ENCODE data around the gene KLHL35.
A peak's percentile ranks its signal among the peaks of the same experiment; 100 is the strongest.
"Not testable (repeated sequence)": the region's sequence is repeated elsewhere in the genome, so short reads cannot be mapped to it uniquely, and the experiment has no call there.

KLHL35 gene

DNA sequence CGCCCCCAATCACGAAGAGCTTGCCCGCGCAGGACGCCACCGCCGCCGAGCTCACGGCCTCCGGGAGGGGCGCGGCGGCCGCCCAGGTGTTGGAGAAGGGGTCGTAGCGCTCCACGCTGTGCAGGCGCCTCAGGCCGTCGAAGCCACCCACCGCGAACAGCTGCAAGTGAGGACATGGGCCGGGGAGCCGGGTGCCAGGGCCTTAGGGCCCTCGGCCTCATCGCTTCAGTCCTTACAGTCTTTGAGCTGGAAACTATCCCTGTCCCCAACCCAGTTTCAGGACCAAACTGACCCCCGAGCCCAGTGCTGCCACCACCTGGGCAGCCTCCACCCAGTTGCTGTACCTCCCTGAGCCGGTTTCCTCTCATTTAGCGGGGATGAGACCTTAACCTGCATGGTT lies 7.6 kb downstream of the KLHL35 start:
- no peak for DNase-seq (ENCODE audit: low read depth)

DNA sequence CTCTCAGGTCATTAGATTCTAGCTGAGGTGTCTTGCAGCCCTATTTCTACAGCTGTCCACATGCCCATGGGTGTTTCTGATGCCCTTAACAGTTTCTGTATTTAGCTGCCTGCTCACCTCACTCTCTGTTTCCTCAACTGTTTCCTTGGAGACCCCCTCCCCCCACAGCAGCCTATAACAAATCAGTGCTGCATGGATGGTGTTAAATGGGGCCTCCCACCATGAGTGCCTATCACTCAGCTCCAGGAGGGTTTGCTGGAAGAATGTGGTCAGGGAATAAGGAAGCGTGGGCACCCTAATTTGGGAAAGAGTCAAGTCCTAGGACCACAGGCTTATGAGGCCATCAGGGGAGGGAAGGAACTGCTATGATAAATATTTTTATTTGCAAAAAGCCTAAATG lies 8.6 kb downstream of the KLHL35 start:
- no peak for DNase-seq (ENCODE audit: low read depth)

DNA sequence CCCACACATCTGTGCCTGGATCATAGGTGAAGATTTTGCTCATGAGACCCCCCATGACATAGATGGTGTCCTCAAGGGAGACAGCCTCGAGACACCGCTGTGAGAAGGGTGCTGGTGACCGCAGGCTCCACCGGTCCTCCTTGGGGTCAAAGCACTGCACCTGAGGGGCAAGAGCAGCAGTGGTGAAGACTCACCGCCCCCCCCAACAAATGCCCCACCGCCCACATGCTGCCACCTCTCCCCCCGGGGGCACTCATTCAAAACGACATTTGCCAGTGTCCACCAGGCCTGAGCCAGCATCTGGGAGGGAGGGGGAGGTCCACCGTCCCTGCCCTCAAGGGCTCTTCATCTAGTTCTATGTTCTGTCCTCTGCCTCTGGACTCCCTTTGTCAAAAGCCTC lies 9.3 kb downstream of the KLHL35 start:
- DNase-seq (ENCODE audit: low read depth), result no peak

DNA sequence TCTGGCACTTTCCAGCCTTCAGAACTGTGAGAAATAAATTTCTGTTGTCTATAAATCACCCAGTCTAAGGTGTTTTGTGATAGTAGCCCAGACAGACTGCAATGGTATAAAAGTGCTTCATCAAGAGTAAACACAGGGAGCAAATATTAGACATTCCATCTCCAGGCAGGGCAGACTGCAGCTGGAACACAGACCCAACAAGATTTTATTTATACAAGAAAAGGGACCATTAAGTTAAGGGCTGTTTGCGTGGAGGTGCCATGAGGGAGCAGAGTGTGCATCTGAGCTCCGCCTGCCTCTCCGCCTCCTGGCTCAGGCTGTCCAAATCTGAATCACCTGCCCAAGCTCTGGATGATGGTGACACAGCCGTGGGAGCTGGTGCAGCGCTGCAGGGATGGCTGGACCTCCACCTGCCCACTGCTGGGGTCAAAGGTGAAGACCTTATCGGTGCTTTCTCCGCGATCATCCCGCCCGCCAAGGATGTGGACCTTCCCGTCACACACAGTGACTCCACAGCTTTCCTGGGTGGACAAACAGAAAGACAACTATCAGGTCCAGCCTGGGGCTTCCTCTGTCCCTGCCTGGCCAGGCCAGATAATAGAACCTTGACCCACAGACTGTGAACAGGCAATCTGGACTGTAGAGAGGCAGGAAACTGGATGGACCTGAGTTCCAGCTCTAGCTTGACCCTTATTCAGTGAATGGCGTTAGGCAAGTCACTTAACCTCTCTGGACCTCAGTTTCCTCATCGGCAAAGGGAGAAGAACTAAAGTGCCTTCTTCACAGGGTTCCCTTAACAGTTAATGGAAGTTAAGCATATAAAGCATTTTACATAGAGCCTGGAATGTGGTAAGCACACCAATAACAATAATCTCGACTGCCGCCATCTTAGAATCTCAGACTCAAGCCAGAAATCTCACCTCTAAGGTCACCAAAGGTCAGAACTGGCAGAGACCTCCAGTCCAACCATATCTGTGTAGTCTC lies 10.5 kb downstream of the KLHL35 start:
- DNase-seq (ENCODE audit: low read depth), result no peak

DNA sequence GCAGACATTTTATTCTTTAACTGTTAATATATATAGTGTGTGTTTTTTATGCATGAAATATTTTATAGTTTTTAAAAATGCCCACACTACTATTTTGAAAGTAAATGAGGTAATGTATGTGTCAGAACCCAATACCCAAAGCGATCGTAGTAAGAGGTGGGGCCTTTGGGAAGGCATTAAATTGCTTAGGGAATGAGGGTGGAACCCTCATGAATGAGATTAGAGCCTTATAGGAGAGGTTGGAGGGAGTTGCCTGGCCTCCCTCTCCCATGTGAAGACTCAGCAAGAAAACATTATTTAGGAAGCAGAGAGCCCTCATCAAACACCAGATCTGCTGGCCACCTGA lies 11.1 kb downstream of the KLHL35 start:
- DNase-seq (ENCODE audit: low read depth), result no peak

DNA sequence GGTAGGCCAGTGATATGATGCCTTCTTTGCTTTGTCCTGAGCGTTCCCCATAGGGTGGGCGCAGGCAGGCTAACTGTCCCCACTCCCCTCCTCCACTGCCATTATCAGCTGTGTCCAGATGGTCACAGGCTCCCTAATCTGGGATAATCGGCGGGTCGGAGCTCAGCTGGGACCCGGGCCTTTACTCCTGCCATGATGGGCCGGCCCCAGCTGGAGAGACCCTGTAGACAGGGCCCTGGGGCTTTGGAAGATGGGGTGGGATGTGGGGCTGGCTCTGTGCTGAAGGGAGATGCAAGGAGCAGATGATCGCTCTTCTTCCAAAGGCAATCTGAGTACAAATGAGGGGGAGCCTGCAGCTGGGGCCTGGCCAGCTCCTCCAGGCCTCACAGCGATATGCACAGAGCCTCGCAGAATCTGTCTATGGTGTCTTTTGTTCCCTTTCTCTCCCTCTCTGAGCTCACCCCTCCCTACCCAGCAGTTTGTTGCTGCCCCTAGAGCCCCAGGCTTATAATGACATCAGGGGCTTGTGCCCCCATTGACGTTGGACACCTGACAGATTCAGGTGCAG lies 11.9 kb downstream of the KLHL35 start:
- DNase-seq (ENCODE audit: low read depth), result no peak

DNA sequence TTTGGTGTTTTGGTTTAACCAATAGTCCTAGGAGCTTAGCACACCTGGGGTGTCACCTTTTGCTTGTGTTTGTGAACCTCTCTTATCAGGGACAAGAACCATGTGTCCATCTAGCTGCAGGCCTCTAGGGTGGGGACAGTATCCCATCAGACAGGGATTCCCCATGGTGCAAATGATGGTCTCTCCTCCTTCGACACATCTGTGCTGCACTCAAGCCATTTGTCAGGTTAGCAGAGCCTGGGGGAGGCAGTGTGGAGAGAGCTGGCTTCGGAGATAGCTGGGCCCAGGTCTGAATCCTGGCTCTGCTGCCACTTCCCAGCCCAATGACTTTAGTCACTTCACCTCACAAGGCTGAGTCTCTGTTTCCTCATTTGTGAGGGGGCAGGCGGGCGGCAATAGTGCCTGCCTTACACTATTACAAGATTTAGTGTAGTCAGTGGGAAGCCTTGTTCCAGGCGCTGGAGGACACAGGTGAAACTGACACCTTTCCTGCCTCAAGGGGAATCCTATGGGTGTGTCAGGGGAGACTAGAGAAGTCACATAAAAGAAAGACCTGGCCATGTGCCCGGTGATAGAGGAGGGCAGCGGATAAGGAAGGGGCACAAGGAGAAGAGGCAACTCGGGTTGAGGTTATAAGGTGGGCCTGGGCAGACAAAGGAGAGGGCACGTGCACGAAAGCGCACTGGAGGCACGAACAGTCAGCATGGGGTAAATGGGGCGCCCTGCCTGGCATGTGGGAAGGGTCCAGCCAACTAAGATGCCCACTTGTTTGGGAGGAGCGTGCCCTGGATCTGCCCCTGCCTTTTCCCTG lies 12.6 kb downstream of the KLHL35 start:
- no peak for DNase-seq (ENCODE audit: low read depth)

DNA sequence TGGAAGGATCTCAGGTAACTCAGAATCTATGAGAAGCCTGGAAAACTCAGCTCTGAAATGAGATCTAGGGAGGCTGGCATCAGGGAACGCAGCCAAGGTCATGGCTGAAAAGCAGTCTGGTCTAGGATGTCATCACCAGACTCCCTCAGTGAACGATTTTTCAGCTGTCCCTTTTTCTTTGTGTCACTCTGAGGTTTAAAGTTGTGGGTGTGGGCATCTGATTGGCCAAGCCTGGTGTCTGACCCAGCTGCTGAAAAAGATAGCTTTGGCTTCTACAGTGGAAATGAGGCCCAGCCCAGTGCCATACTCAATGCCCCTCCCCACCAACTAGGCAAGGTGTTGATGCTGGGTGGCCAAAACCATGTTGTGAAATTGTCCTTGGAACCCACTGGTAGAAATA lies 19.1 kb downstream of the KLHL35 start:
- no peak for DNase-seq (ENCODE audit: low read depth)

DNA sequence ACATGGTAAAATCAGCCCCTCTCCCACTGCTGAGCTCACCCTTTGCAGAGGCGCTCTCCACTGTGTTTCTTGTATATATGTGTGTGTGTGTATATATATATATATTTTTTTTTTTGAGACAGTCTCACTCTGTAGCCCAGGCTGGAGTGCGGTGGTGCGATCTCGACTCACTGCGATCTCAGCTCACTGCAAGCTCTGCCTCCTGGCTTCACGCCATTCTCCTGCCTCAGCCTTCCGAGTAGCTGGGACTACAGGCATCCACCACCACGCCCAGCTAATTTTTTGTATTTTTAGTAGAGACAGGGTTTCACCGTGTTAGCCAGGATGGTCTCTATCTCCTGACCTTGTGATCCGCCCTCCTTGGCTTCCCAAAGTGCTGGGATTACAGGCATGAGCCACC lies 19.9 kb downstream of the KLHL35 start:
- not testable (repeated sequence) for DNase-seq (ENCODE audit: low read depth)

DNA sequence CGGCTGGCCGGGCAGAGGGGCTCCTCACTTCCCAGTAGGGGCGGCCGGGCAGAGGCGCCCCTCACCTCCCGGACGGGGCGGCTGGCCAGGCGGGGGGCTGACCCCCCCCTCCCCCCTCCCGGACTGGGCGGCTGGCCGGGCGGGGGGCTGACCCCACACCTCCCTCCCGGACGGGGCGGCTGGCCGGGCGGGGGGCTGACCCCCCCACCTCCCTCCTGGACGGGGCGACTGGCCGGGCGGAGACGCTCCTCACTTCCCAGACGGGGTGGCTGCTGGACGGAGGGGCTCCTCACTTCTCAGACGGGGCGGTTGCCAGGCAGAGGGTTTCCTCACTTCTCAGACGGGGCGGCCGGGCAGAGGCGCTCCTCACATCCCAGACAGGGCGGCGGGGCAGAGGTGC lies 23.0 kb downstream of the KLHL35 start:
- not testable (repeated sequence) for DNase-seq (ENCODE audit: low read depth)

DNA sequence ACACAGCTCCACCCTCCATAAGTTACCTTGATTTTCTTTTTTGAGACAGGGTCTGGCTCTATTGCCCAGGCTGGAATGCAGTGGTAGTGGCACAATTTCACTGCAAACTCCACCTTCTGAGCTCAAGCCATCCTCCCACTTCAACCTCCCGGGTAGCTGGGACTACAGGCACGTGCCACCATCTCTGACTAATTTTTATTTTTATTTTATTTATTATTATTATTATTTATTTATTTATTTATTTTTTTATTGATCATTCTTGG lies 24.1 kb downstream of the KLHL35 start:
- no peak for DNase-seq (ENCODE audit: low read depth)

DNA sequence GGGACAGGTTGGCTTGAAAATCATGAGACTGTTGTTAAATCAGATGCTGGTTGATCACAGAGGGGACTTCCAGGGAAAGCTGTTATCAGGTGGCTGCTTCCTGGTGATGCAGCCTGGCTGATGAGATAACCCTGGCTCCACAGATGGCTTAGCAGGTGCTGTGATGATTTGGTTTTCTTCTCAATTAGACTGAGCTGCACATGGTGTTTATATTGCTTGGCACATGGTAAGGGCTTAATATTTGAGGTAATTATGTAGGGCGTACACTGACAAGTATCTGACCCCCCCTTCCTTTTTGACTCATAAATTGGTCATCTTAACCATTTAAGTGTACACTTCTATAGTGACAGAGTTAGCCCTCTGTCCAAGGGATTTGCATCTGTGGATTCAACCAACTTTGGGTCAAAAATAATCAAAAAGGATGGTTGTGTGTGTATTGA lies 26.6 kb downstream of the KLHL35 start:
- no peak for DNase-seq (ENCODE audit: low read depth)

DNA sequence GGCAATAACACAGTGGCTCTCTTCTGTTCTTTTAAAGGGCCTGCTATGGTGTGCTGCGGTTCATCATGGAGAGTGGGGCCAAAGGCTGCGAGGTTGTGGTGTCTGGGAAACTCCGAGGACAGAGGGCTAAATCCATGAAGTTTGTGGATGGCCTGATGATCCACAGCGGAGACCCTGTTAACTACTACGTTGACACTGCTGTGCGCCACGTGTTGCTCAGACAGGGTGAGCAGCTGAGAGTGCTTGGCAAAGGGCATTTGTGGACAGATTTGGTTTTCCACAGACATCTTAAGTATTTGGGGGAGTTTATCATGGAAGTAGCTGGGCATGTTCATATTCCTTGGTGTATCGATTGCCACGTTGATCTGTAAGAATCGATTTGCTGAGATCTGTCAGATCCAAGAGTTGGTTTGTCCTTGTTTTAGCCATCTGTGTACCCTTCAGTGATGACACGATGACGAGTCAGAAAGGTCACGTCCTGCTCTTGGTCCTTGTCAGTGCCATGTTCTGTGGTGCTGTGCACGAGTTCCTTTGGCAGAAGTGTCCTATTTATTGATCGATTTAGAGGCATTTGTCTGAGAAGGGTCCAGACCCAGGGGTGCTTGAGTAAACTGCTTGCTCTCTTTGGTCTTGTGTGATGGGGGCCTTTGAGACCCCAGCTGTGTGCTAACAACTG lies 28.9 kb downstream of the KLHL35 start:
- DNase-seq (ENCODE audit: low read depth), result no peak

DNA sequence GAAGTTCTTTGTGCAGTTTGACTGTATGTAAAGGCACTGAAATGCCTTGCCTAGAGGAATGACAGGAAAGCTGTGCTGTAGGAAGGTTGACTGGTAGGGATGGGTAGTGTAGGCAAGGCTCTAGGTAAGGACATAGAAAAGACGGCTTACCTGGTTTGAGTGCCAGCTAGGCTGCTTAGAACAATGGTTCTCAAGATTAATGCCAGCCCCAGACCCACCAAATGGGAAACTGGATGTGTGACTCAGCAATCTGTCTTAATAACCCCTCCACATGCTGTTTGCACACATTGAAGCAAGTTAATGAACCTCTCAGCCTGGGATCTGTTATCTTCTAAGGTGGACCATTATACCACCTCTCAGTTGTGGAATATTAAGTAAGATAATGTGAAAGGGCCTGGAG lies 30.0 kb downstream of the KLHL35 start:
- DNase-seq (ENCODE audit: low read depth), result no peak

DNA sequence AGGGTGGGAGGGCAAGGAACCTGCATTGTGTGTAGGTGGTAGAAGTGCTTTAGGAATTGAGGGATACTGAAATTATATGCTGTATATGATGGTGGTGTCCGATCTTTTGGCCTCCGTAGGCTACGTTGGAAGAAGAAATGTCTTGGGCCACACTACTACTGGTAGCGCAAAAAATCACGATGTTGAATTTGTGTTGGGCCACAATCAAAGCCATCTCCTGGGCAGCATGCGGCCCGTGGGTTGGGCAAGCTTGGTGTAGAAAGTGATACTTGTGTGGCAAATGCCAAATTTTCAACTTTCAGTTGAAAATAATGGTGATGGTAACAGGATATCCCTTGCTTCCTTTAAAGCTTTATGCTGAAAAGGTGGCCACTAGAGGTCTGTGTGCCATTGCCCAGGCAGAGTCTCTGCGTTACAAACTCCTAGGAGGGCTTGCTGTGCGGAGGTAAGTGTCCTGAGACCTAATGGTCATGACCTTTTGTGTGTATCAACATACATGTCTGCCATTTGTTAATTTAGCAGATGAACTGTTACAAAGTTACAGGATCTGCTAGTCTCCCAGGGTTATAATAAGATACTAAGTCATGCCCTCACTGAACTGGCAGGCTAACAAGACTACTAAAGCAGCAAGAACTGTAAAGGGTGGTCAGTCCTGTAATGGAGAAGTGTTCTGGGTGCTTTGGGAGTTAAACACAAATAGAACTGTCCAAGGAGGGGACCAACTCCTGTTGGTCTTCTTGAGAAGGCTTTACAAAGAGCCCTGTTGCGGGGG lies 30.8 kb downstream of the KLHL35 start:
- no peak for DNase-seq (ENCODE audit: low read depth)

DNA sequence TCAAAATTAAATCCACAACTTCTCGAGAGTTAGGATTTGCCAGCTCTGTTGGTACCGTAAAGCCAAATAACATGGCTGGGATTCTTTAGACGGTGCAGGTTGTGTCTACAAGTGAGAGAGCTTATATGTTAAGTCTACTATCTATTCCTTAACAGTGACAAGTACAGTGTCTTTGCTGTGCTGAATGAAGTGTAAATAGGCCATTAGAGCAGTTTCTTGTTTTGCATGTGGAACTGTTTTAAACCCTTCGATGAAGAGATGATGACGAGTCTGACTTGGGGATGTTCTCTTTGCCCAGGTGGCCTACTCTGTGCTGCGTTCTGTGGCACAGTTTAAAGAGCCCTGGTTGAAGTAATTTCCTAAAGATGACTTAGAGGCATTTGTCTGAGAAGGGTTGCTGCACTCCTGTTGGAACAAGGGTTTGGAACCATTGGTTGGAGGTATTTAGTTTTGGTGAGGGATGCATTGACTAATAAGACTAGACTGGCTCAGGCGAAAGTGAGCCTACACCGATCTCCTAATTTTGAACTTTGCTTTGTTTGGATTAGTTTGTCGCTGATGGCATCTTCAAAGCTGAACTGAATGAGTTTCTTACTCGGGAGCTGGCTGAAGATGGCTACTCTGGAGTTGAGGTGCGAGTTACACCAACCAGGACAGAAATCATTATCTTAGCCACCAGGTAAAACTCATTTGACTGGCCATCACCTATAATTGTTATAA lies 32.7 kb downstream of the KLHL35 start:
- DNase-seq (ENCODE audit: low read depth), result no peak

DNA sequence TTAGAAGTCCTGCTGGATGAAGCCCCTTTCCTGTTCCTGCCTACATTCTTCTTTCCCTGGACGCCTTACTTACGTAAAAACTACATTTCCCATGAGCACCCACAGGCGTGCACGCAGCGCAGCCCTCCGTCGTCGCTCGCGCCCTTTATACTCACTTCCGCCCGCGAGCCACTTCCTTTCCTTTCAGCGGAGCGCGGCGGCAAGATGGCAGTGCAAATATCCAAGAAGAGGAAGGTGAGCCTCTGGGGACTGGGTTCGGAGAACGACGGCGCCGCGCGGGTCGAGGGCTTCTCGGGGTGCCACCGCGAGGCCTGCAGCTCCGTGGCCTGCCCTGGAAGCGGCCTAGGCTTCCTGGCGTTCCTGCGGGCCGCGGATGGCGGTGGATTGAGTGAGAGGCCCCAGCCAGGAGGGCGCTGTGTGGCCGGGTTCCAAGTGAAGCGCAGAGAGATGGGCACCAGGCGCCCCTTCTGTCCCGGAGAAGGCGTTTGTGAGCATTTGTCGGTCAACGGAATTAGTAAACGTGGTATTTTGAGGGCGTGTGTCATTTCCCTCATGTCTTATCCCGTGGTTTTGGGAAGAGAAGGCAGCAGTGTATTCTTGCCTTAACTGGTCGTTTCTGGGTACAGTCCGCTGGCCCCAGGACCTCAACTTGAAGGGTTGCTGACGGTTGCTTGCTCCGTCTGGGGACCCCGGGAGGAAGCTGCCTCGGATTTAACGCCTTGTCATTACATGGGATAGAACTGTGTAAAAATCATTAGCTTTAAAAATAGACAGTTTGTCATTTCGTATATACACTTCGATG lies 33.5 kb downstream of the KLHL35 start, which contains the start of gene RPS3:
RPS3 (plus strand) TSS at position 175 of the 802 bp plus-strand sequence; CDS start at position 205, 30 bp downstream.
- DNase-seq (ENCODE audit: low read depth), result peak; percentile 86

DNA sequence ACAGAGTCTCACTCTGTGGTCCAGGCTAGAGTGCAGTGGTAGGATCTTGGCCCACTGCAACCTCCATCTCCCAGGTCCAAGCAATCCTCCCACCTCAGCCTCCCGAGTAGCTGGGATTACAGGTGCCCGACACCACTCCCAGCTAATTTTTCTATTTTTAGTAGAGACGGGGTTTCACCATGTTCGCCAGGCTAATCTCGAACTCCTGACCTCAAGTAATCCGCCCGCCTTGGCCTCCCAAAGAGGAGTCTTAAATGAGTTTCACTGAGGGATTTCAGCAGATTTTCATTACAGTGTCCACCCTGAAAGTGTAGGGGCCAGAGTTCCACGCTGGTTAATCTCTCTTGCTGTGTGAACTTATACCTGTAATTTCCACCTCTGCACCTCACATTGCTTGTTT lies 34.1 kb downstream of the KLHL35 start:
- no peak for DNase-seq (ENCODE audit: low read depth)

DNA sequence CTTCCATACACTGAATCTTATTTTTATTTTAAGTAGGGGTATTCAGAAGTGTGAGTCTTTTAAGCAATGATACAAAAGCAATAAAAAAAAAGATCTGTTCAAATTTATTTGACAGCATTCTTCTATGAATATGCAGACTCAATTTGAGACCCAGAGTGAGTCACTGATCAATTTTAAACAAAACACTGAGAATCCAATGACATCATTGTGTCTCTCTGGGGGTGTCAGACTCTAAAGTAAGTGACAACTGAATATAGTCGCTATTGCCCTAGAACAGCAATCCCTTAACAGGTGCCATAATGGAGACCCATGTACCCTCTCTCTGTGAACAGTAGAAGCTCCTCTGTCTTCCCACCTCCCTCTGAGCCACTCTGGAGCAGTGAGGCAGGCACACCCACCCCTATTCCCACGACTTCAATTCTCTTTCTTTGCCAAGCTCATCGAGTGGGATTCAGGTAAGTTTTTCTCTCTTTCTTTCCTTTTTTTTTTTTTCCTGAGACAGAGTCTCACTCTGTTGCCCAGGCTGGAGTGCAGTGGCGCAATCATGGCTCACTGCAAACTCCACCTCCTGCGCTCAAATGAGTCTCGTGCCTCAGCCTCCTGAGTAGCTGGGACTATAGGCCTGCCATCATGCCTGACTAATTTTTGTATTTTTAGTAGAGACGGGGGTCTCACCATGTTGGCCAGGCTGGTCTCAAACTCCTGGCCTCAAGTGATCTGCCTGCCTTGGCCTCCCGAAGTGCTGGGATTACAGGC lies 38.7 kb downstream of the KLHL35 start:
- DNase-seq (ENCODE audit: low read depth), result no peak
